GM06990 (cell line): ENCODE measurements around the gene PLXDC2.

Experiments used
- DNase-seq: peaks from one replicate; pipeline ENCODE4 v3.0.0-alpha.2; 2011; ENCODE audit not compliant: insufficient read length; ENCODE audit errors: extremely low read depth
- H3K27me3 ChIP-seq: replicated peaks from 2 replicates; pipeline ENCODE4 v1.6.0; 2011; ENCODE audit warnings: low read length; ENCODE audit not compliant: control insufficient read depth, insufficient read depth
- H3K36me3 ChIP-seq: 2 replicates; pipeline ENCODE4 v1.5.1; 2011; ENCODE audit warnings: low read length; ENCODE audit not compliant: control insufficient read depth, insufficient read depth
- H3K4me3 ChIP-seq: replicated peaks from 2 replicates; pipeline ENCODE4 v1.5.1; 2011; ENCODE audit warnings: low read depth, mild to moderate bottlenecking, control low read depth, low read length
- TF ChIP-seq, protein P1 (sequence below): IDR thresholded peaks from 2 replicates; pipeline ENCODE4 v1.5.1; 2011; ENCODE audit warnings: low read length, control low read depth, mild to moderate bottlenecking, inconsistent platforms; ENCODE audit not compliant: insufficient read depth, poor library complexity, severe bottlenecking

PLXDC2 gene

DNA sequence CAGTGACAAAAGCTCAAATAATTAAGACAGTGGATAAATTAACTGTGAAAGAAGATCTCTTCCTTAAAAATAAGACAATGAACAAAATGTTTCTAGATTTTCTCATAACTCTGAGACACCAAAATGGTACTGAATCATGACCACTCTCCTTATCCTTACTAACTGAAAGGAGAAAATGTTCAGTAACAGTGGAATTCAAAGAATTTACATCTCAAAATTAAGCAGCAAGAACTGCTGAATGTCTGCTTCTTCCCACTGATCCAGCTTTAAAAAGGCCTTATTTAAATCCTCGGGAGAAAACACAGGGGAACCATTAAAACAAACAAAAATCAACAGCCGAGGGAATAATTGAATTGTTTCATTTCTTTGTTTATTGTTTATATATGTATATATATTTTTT, 27.3 kb upstream of the PLXDC2 start:
- TF ChIP-seq, protein P1, sequence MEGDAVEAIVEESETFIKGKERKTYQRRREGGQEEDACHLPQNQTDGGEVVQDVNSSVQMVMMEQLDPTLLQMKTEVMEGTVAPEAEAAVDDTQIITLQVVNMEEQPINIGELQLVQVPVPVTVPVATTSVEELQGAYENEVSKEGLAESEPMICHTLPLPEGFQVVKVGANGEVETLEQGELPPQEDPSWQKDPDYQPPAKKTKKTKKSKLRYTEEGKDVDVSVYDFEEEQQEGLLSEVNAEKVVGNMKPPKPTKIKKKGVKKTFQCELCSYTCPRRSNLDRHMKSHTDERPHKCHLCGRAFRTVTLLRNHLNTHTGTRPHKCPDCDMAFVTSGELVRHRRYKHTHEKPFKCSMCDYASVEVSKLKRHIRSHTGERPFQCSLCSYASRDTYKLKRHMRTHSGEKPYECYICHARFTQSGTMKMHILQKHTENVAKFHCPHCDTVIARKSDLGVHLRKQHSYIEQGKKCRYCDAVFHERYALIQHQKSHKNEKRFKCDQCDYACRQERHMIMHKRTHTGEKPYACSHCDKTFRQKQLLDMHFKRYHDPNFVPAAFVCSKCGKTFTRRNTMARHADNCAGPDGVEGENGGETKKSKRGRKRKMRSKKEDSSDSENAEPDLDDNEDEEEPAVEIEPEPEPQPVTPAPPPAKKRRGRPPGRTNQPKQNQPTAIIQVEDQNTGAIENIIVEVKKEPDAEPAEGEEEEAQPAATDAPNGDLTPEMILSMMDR = no peak

DNA sequence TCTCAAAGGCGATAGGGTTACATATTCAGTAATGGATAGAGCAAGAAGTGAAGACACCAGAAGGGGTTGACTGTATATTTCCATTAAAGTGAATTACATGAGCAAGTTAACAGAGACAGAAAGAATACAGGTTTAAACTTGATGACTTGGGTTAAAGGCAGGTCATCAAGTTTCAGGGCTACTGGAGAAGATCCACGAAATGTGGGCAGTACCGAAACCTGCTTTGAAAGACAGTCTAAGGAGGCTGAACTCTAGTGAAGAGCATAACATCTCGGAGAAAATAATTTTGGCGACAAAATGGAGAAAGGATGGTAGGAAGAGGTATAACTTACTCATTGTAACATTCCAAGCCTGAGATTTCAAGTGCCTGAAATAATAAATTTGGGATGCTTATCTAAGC, 26.6 kb upstream of the PLXDC2 start:
- Histone ChIP-seq H3K36me3 (no peaks in the 10 kb centered on the region), H3K27me3 (no peaks in the 10 kb centered on the region), H3K4me3 (no peak overlapping the region)
- DNase-seq = no peak
- TF ChIP-seq, protein P1 = no peak

More for the DNA sequence above, 27.3 kb upstream of the PLXDC2 start:
- H3K36me3 ChIP-seq = no peaks in the 10 kb centered on the region
- DNase-seq = no peak
- no peaks in the 10 kb centered on the region for H3K27me3 ChIP-seq
- H3K4me3 ChIP-seq = no peak overlapping the region

- no peaks in the 10 kb centered on the region for H3K27me3 ChIP-seq
- no peak overlapping the region for H3K4me3 ChIP-seq
- TF ChIP-seq, protein P1 = no peak
- H3K36me3 ChIP-seq = no peaks in the 10 kb centered on the region
- no peak for DNase-seq
Observed at GRCh38 chr10:19791032-19791431, 25.2 kb upstream of the PLXDC2 start.

- Histone ChIP-seq H3K4me3 (no peak overlapping the region), H3K27me3 (no peaks in the 10 kb centered on the region), H3K36me3 (no peaks in the 10 kb centered on the region)
- no peak for DNase-seq
- TF ChIP-seq, protein P1 = no peak
Observed at GRCh38 chr10:19795684-19796083, 20.5 kb upstream of the PLXDC2 start.

DNA sequence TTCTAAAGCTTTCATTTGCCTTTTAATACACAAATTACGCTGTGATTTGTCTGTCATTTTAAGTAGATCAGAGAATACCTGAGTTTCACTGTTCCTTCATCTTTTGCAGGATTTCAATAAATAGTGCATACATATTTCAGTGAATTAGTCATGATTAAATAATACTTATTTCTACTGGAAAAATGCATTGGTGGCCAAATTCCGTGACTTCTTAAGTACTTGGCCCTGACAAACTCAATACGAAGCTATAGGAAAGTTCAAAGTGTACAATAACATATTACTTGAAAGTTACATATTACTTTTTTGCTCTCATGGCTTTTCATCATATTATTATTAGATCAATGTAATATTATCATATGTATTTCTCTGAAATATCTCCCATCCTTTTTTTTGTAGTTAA, 16.1 kb upstream of the PLXDC2 start:
- TF ChIP-seq, protein P1 = no peak
- H3K36me3 ChIP-seq = no peaks in the 10 kb centered on the region
- no peak for DNase-seq
- no peak overlapping the region for H3K4me3 ChIP-seq
- H3K27me3 ChIP-seq = no peaks in the 10 kb centered on the region

- no peak for DNase-seq
- Histone ChIP-seq H3K27me3 (no peaks in the 10 kb centered on the region), H3K4me3 (no peak overlapping the region), H3K36me3 (no peaks in the 10 kb centered on the region)
- TF ChIP-seq, protein P1 = no peak
Observed at GRCh38 chr10:19801369-19801768, 14.9 kb upstream of the PLXDC2 start.
